ENCODE results near the gene ABLIM3.

DNA sequence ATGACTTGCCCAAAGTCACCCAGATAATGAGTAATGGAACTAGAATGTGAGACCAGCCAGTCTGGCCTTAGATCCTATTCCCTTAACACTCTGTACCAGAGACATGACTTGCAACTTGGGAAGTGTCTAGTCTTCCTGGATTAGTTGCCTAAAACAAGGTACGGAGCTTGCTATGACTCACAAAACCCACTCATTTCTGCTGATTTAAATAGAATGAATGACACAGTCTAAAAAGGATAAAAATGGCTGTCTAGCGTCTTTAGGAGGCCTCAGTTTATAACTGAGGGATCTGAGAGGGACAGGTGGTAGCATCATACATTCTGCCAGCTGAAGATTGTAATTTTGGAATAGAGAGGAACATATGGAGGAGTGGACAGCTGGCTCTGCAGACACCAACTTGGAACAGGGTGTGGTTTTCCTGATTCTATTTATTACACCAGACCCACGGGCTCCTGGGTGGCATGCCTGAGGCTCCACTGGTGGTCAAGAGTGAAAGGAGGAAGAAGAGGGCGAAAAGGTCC lies 62.7 kb downstream of the ABLIM3 start:
- no peak for TF ChIP-seq ELF1 (CRISPR knock-in tag; IDR thresholded peaks at IDR 0.05)
- no peak for TF ChIP-seq ZFP36 (IDR thresholded peaks at IDR 0.05; ENCODE audit: borderline replicate concordance, low read depth, low read length, partially characterized antibody)
- no peak for TF ChIP-seq XBP1 (CRISPR knock-in tag; IDR thresholded peaks at IDR 0.05)
- TF ChIP-seq CBX5 (CRISPR knock-in tag; IDR thresholded peaks at IDR 0.05; ENCODE audit: borderline replicate concordance): no peak
- TF ChIP-seq, protein P1, sequence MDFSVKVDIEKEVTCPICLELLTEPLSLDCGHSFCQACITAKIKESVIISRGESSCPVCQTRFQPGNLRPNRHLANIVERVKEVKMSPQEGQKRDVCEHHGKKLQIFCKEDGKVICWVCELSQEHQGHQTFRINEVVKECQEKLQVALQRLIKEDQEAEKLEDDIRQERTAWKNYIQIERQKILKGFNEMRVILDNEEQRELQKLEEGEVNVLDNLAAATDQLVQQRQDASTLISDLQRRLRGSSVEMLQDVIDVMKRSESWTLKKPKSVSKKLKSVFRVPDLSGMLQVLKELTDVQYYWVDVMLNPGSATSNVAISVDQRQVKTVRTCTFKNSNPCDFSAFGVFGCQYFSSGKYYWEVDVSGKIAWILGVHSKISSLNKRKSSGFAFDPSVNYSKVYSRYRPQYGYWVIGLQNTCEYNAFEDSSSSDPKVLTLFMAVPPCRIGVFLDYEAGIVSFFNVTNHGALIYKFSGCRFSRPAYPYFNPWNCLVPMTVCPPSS (IDR thresholded peaks at IDR 0.05): no peak
- TF ChIP-seq, protein P2, sequence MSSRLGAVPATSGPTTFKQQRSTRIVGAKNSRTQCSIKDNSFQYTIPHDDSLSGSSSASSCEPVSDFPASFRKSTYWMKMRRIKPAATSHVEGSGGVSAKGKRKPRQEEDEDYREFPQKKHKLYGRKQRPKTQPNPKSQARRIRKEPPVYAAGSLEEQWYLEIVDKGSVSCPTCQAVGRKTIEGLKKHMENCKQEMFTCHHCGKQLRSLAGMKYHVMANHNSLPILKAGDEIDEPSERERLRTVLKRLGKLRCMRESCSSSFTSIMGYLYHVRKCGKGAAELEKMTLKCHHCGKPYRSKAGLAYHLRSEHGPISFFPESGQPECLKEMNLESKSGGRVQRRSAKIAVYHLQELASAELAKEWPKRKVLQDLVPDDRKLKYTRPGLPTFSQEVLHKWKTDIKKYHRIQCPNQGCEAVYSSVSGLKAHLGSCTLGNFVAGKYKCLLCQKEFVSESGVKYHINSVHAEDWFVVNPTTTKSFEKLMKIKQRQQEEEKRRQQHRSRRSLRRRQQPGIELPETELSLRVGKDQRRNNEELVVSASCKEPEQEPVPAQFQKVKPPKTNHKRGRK (CRISPR knock-in tag; IDR thresholded peaks at IDR 0.05): no peak
- TF ChIP-seq MEIS2 (CRISPR knock-in tag; IDR thresholded peaks at IDR 0.05): no peak
